ENCODE results near the gene PRIMA1.

PRIMA1 gene

DNA sequence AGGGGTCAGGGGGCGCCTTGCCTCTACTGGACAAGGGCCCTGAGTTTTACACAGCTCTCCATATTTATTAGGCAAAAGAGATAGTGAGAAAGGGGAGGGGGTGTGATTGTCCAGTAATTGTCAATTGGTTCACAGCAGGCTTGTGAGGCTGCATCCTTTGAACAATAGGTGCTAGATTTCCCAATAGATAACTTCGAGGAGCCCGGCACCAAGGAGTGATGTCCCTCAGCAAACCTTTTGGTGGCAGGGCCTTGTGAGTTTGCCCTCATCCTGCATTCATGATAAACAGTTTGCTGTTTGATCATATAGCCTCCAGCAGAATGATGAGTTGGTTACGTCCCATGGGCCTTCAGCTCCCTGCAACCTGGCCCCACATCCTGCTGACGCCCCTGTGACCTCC, 2.7 kb upstream of the PRIMA1 start:
- no peaks in the 10 kb centered on the region for H3K4me1 ChIP-seq (ENCODE audit: control insufficient read depth, low read length)
- TF ChIP-seq EZH2phosphoT487 (IDR thresholded peaks at IDR 0.05; ENCODE audit: borderline replicate concordance, low read length), result no peak
- TF ChIP-seq, protein P1, sequence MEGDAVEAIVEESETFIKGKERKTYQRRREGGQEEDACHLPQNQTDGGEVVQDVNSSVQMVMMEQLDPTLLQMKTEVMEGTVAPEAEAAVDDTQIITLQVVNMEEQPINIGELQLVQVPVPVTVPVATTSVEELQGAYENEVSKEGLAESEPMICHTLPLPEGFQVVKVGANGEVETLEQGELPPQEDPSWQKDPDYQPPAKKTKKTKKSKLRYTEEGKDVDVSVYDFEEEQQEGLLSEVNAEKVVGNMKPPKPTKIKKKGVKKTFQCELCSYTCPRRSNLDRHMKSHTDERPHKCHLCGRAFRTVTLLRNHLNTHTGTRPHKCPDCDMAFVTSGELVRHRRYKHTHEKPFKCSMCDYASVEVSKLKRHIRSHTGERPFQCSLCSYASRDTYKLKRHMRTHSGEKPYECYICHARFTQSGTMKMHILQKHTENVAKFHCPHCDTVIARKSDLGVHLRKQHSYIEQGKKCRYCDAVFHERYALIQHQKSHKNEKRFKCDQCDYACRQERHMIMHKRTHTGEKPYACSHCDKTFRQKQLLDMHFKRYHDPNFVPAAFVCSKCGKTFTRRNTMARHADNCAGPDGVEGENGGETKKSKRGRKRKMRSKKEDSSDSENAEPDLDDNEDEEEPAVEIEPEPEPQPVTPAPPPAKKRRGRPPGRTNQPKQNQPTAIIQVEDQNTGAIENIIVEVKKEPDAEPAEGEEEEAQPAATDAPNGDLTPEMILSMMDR (IDR thresholded peaks at IDR 0.05; ENCODE audit: low read depth, low read length, poor library complexity, severe bottlenecking), result no peak
- H3K27me3 ChIP-seq (ENCODE audit: control insufficient read depth, low read length), result peaks cover 3% of the 10 kb centered on the region; the same call in 1 of the 2 replicates
- H4K20me1 ChIP-seq (ENCODE audit: control insufficient read depth, insufficient read depth, low read depth, low read length), result no peaks in the 10 kb centered on the region
- no peaks in the 10 kb centered on the region for H3F3A ChIP-seq (ENCODE audit: control insufficient read depth, insufficient read depth)
- no peaks in the 10 kb centered on the region for H3K79me2 ChIP-seq (ENCODE audit: control insufficient read depth, low read length)
- H3K9me3 ChIP-seq (ENCODE audit: control insufficient read depth, insufficient read depth, low read length), result no peaks in the 10 kb centered on the region
- no peaks in the 10 kb centered on the region for H3K9me2 ChIP-seq (replicated peaks; ENCODE audit: control insufficient read depth, low read length)
- H3K4me3 ChIP-seq (ENCODE audit: low read length), result no peak overlapping the region
- H3K4me2 ChIP-seq (ENCODE audit: low read length), result no peak overlapping the region
- no peaks in the 10 kb centered on the region for H3K36me3 ChIP-seq (ENCODE audit: control insufficient read depth, low read length)
- H3K27ac ChIP-seq (ENCODE audit: low read depth, low read length), result no peak overlapping the region

DNA sequence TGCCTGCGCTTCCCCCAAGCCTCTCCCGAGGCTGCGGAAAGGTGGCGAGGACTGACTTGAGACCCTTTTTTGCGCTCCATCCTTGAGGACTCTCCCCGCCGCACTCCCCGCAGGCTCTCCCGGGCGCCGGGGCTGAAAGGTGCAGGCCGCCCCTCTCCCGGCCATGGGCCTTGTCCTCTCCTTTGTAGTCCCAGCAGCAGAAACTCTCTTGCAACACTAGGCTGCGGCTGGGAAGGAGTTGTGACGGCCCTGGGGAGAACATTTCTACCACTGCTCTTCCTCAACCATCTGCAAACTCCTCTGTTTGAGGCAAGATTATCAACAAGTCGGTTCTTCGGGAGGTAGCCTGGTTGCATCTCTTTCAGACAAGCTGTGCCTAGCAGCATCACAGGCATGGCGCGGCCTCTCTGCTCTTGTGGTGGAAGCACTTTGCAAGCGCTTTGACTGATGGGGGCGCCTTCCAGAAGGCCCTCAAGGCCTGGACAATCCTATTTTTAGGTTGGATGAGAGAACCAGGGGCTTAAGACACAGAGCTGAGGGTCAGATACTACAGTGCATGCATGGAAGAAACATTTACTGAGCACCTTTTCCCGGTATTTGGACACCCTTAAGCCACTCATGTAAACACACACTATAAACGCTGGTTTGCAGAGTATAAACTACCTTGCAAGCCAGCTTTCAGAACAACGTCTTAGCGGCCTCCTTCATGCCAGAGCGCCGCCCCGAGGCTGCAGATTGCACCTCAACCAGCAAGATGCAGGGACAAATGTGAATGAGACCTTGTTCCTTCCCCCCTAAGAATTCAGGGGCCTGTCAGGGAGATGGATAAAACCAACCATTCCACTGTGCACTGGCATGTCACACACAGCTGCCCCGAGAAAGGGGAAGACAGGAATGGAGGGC, 1.2 kb upstream of the PRIMA1 start:
- no peak overlapping the region for H3K4me2 ChIP-seq (ENCODE audit: low read length)
- H3K27ac ChIP-seq (ENCODE audit: low read depth, low read length), result no peak overlapping the region
- H3F3A ChIP-seq (ENCODE audit: control insufficient read depth, insufficient read depth), result no peaks in the 10 kb centered on the region
- no peak for TF ChIP-seq EZH2phosphoT487 (IDR thresholded peaks at IDR 0.05; ENCODE audit: borderline replicate concordance, low read length)
- TF ChIP-seq, protein P1 (IDR thresholded peaks at IDR 0.05; ENCODE audit: low read depth, low read length, poor library complexity, severe bottlenecking), result no peak
- H3K9me3 ChIP-seq (ENCODE audit: control insufficient read depth, insufficient read depth, low read length), result no peaks in the 10 kb centered on the region
- H3K27me3 ChIP-seq (ENCODE audit: control insufficient read depth, low read length), result no peaks in the 10 kb centered on the region
- no peak overlapping the region for H3K4me3 ChIP-seq (ENCODE audit: low read length)
- no peaks in the 10 kb centered on the region for H3K9me2 ChIP-seq (replicated peaks; ENCODE audit: control insufficient read depth, low read length)
- no peaks in the 10 kb centered on the region for H4K20me1 ChIP-seq (ENCODE audit: control insufficient read depth, insufficient read depth, low read depth, low read length)
- no peaks in the 10 kb centered on the region for H3K4me1 ChIP-seq (ENCODE audit: control insufficient read depth, low read length)
- H3K79me2 ChIP-seq (ENCODE audit: control insufficient read depth, low read length), result no peaks in the 10 kb centered on the region
- H3K36me3 ChIP-seq (ENCODE audit: control insufficient read depth, low read length), result no peaks in the 10 kb centered on the region

DNA sequence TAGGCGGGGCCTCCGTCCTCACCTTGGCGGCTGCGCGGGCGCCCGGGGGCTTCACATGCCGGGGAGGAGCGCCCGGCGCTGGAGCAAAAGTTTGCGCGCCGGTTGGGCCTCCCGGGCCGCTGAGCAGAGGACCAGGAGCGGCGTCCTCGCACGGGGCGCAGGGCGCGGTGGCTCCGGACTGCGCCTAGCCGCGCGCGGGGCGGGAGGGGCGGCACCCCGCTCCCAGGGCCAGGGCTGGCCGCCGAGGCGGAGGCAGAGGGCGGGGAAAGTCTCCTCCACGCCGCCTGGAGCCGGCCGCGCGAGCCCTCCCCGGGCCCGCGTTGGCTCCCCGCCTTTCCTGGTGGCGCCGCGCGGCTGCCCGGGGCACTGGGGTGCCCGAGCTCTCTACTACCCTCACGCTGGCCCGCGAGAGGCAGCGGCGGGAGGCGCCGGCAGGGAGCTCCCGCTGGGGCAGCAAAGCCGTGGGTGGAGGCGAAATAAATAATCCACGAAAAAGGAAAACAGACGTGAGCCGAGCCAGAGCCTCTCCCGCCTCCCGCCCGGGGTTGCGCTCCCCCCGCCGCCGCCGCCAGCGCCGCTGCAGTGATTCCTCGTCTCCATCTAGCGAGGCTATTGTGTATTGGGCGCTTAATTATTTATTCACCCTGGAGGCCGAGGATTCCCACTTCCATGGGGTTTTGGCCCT, 400 bp upstream of the PRIMA1 start:
- H3K36me3 ChIP-seq (ENCODE audit: control insufficient read depth, low read length), result no peaks in the 10 kb centered on the region
- H4K20me1 ChIP-seq (ENCODE audit: control insufficient read depth, insufficient read depth, low read depth, low read length), result no peaks in the 10 kb centered on the region
- H3K4me1 ChIP-seq (ENCODE audit: control insufficient read depth, low read length), result no peaks in the 10 kb centered on the region
- TF ChIP-seq, protein P1 (IDR thresholded peaks at IDR 0.05; ENCODE audit: low read depth, low read length, poor library complexity, severe bottlenecking), result no peak
- TF ChIP-seq EZH2phosphoT487 (IDR thresholded peaks at IDR 0.05; ENCODE audit: borderline replicate concordance, low read length), result no peak
- no peaks in the 10 kb centered on the region for H3F3A ChIP-seq (ENCODE audit: control insufficient read depth, insufficient read depth)
- no peaks in the 10 kb centered on the region for H3K9me2 ChIP-seq (replicated peaks; ENCODE audit: control insufficient read depth, low read length)
- H3K9me3 ChIP-seq (ENCODE audit: control insufficient read depth, insufficient read depth, low read length), result no peaks in the 10 kb centered on the region
- no peak overlapping the region for H3K4me2 ChIP-seq (ENCODE audit: low read length)
- H3K4me3 ChIP-seq (ENCODE audit: low read length), result no peak overlapping the region
- H3K27ac ChIP-seq (ENCODE audit: low read depth, low read length), result no peak overlapping the region
- H3K79me2 ChIP-seq (ENCODE audit: control insufficient read depth, low read length), result no peaks in the 10 kb centered on the region
- no peaks in the 10 kb centered on the region for H3K27me3 ChIP-seq (ENCODE audit: control insufficient read depth, low read length)
